GM19324 (cell line): Measurements from ENCODE around the gene TMEM87B.
"Not testable (repeated sequence)": the region's sequence is repeated elsewhere in the genome, so short reads cannot be mapped to it uniquely, and the experiment has no call there.

Experiments used
- ATAC-seq: cut with Tn5 transposase; IDR thresholded peaks from one replicate; pipeline ENCODE4 v1.9.1; 2021; ENCODE audit warnings: mild to moderate bottlenecking, moderate library complexity; ENCODE audit not compliant: unreplicated experiment, low FRiP score

Gene TMEM87B

DNA sequence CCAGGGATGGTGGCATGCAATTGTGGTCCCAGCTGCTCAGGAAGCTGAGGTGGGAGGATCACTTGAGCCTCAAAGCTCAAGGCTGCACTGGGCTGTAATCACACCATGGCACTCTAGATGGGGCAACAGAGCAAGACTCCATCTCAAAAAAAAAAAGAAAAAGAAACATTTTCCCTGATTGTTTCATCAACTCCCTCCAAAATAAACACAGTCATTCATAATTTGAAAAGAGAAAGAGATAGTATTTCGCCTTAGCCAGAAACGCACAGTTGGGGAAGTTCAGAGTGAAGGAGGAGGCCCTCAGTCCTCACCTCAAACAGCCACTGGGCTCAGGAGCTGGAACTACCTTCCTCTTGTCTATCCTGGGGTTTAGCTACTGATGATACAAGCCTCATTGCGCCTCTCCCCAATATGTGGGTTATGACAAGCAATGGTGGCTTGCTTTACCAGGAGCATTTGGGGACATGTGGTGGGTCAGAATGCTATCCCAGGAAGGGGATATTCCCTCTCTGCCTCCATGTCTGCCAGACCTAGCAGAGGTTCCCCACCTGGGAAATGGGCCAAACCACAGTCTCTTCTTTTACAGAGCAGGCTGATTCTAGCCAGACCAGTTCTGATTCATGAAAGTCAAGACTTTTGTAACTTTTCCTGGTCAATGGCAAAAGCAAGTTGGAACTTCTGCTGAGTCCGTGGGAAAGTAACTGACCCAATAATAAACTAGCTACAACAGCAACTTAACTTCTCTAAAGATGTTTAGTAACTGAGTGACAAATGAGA is 22.2 kb upstream of the TMEM87B start:
- no peak for ATAC-seq

DNA sequence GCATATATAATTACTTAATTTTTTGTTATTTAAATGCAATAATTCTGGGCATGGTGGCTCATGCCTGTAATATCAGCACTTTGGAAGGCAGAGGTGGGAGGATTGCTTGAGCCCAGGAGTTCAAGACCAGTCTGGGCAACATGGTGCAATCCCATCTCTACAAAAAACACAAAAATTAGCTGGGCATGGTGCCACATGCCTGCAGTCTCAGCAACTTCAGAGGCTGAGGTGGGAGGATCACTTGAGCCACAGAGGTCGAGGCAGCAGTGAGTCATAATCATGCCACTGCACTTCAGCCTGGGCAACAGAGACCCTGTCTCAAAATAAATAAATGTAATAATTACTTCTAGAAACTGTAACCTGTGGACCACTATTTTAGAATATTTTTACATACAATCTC is 21.5 kb upstream of the TMEM87B start:
- no peak for ATAC-seq

DNA sequence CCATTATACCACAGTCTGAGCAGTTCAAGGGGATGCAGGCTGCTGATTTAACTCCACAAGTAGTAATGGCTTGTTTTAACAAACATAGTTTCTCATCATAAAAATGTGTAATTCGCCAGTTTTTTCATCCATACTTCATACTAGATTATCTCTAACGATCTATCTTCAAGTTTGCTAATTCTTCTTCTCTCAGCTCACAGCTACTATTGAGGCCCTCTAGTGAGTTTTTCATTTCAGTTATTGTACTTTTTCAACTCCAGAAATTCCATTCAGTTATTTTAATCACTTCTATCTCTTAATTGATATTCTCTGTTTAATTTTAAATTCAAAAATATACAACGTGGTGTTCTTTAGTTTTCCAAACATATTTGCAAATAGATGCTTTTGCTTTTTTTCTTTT is 20.1 kb upstream of the TMEM87B start:
- no peak for ATAC-seq

GRCh38 chr2:112035786-112036185 is 19.3 kb upstream of the TMEM87B start:
- ATAC-seq: no peak

- ATAC-seq: not testable (repeated sequence)
Measured at GRCh38 chr2:112039556-112039955, 15.5 kb upstream of the TMEM87B start.

GRCh38 chr2:112040066-112040465 is 15.0 kb upstream of the TMEM87B start:
- ATAC-seq: not testable (repeated sequence)

DNA sequence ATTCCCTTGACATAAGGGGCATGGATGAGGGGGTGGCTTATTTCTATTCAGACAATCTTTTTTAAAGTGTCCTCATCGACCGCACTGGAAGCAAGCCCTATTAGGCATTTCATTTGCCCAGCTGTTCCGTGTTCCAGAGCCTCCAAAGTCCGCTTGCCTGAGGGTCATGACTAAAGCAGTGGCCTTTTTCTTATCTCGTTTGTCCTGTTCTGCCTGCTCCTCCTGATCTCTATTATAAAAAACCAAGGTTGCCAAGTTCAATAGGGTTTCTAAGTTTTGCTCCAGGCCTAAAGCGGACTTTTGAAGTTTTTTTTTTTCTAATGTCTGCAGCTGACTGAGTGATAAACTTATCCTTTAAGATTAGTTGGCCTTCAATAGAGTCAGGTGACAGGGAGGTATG is 13.6 kb upstream of the TMEM87B start:
- not testable (repeated sequence) for ATAC-seq

DNA sequence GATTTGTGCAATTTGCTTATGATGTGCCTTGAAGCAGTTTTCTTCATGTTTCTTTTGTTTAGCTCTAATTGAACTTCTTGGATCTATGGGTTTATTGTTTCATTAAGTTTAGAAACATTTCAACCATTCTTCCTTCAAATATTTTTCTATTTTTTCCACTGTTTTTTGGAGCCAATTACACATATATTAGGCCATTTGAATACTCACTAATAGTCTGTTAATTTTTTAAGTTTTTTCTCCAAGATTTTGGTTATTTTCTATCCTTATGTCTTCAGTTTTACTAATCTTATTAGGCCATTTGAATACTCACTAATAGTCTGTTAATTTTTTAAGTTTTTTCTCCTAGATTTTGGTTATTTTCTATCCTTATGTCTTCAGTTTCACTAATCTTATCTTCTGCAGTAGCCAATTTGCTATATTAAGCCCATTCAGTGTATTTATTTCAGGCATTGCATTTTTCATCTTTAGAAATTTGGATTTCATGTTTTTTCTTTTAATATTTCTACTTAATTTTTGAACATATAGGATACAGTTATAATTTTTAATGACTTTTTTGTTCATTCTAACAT is 9.5 kb upstream of the TMEM87B start:
- ATAC-seq: no peak

DNA sequence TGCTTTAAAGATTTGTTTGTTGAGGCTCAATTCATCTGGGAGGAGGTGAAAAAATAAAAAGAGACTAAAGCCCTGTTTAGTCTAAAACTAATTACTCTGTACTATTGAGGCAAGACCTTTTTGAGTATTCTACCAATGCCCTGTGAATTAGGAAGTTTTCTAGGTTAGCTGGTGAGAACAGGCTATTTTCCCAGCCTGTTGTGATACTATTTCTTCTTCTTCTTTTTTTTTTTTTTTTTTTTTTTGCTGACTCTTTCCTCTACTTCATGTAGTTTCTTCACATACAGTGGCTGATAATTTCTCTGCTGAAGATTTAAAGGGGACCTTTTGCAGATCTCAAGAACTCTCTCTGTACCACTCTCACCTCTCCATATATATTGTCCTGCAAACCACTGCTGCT is 8.8 kb upstream of the TMEM87B start:
- no peak for ATAC-seq

DNA sequence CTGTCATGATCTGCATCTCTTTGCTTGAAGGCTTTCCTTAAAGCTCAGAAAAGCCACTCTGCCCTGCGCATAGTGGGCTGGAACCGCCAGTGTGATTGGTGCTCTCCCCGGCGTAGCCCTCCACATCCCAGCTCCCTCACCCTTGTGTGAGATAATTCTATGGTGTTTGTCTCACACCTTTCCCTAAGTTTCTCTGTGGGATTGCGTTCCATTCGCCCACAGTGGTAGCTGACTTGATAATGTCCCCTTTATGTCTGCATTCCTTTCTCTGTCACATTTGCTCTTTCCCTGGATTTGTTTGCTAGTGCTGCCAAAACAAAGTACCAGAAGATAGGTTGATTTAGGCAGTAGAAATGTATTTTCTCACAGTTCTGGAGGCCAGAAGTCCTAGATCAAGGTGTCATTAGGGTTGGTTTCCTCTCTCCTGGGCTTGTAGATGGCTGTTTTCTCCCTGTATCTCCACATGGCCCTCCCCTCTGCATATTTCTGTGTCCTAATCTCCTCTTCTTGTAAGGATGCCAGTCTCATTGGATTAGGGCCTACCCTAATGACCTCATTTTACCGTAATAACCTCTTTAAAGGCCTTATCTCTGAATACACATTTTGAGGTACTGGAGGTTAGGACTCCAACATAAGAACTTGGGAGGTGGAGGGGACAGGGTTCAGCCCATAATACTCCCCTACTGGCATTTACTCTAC is 7.4 kb upstream of the TMEM87B start:
- ATAC-seq: no peak

GRCh38 chr2:112048236-112048592 is 6.9 kb upstream of the TMEM87B start:
- ATAC-seq: no peak

GRCh38 chr2:112048887-112049286 is 6.2 kb upstream of the TMEM87B start:
- ATAC-seq: no peak

DNA sequence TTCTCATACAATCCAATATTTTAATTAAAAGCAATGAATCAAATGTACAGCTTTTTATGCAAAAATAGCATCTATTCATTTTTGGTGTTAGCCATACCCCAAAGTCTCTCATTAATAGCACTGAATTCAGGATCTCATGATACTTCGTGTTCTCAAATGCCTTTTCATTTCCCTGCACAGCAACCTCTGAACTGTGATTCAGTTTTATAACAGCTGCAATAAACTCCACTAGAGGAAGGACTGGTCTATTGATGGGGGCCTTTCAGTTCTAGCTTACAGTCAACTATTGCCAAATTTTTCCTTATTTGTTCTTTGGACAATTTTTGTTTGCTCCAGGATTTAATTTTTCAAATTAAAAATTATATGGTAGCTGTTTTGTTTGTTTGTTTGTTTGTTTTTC is 4.8 kb upstream of the TMEM87B start:
- no peak for ATAC-seq

DNA sequence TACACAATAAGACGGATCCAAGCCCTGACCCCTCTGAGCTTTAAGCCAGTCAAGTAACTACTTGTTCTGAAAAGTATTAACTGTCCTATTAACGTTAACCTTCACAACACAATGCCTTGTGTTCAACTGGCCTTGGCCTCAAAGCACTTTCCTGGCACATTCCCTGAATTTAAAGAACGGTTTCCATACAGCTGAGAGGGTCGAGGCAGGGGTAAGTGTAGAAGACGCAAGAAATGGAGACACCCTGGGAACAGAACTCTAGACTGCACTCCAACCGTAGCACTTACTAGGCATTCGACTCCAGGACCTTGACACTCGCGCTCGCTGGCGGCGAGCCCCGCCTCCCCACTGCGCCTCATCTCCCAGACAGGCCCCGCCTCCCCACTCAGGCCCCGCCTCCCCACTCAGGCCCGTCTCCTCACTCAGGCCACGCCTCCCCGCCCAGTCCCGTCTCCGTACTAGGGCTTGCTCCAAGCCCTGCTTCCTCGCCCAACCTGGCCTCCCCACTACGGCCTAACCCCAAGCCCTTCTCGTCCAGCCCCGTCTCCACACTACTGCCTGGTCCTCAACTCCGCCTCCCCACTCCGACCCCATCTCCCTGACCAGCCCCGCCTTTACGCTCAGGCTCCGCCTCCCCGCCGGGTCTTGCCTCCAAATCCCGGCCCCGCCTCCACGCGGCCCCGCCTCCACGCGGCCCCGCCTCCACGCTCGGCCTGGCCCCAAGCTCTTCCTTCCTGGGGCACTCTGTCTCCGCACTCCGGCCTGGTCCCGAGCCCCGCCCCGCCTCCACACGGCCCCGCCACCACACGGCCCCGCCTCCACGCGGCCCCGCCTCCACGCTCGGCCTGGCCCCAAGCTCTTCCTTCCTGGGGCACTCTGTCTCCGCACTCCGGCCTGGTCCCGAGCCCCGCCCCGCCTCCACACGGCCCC is 887 bp upstream of the TMEM87B start:
- peak; percentile 64 for ATAC-seq

DNA sequence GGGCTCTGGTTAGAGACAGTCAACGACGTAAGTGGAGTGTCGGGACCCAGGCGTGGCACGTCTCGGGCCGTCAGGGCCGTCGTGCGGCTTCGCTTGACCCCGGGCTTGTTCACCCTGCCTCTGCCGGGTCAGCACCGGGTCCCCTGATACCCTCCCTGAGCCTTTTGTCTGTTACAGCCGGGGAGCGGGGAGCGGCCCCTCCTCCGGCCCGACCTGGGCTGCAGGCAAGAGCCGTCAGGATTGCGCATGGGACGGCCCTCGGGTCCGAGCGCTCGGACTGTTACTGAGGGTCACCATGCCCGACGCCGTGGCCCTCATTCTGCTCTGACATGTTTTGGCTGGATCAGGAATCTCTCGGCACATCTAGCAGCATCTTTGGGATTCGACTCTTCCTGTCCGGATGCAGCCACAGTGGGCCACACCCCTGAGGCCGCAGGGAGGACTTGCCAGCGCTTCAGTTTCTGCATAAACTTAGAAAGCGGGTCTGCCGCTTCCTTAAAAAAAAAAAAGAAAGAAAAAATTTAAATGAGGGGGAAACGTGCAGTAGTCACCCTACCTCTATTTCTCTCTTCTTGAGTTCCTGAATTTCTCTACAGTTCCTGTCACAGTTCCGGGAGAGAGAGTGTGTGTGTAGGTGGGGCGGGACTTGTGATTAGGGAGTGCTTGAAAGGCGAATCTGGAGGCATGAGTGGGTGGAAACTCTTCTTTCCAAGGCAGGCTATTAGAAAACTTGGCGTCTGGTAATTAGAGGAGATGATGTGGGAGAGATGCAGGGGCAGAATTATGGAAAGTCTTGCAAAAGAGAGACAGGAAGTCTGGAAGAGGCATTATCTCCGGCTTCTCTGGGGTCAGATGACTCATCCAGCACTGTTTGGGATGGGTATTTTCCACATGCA is 909 bp downstream of the TMEM87B start:
- ATAC-seq: peak; percentile 4

DNA sequence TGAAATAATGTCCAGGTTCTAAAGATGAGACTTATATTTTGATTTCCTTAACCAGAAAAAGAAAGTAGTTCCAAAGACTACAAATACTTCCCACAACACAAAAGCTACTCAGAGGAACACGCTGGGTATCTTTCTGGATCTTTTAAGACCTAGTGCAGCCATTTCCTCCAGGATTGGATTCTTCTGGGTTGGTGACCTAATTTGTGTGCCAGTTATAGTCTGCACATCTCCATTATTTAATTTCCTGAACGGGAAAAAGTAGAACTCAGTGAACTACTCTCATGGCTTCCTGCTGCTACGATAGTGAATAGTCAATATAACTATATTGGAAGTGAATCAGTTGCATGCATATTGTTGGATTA is 1.5 kb downstream of the TMEM87B start:
- ATAC-seq: no peak

DNA sequence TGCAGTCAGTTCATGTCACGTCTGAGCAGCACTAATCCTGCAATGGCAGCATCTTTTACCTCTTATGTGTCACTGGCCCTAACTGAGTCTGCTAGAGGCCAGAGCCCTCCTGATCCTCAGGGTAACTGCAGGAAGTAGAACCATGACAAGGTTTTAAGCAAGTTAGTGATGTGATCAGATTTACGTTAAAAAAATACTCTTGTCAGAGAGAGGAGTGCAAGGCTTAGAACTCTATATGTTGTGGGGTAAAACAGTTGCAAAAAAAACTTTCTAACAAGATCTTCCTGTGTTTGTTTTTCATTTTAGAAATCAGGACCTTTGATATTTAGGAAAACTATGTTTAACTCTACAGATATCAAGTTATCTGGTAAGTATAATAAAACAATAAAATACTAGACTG is 4.6 kb downstream of the TMEM87B start:
- no peak for ATAC-seq

- no peak for ATAC-seq
Measured at GRCh38 chr2:112061299-112061698, 6.2 kb downstream of the TMEM87B start.

- ATAC-seq: no peak
Measured at GRCh38 chr2:112061840-112062239, 6.8 kb downstream of the TMEM87B start.

DNA sequence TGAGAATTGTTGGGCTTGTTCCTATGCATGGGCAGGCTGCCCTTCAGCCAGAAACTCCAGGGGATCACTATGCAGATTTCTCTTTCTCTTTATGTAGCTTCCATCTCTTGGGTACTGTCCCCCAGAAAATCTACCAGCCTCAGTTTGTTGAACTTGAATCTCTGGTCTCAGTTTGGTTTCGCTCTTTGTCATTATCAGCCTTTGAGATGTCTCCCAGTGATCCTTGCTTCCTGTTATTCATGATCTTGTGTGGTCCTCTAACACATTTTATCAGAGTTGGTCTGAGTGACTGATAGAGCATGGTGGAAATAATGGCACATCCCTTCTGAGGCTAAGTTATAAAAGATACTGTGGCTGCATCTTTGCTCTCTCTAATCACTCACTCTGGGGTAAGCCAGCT is 7.8 kb downstream of the TMEM87B start:
- no peak for ATAC-seq
